ENCODE results near the gene SERPINB13.

SERPINB13 gene, protein sequence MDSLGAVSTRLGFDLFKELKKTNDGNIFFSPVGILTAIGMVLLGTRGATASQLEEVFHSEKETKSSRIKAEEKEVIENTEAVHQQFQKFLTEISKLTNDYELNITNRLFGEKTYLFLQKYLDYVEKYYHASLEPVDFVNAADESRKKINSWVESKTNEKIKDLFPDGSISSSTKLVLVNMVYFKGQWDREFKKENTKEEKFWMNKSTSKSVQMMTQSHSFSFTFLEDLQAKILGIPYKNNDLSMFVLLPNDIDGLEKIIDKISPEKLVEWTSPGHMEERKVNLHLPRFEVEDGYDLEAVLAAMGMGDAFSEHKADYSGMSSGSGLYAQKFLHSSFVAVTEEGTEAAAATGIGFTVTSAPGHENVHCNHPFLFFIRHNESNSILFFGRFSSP

DNA sequence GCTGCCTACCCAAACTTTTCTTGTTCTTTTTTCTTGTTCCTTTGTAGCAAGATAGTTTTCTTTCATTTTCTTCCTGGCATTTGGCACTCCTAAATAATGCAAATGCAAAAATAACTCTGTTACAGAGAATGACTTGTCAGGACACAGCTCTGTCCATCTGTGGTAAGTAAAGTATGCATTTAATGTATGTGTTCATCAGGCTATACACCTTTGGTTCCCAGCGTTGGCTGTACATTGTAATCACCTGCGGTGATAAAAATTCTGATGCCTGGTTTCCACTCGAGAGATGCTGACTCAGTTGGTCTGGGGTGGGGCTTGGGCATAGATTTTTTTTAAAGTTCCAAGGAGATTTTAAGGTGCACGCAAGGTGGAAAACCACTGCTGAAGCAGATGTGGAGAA lies at the start of gene SERPINB13:
Gene SERPINB13, plus strand, starts transcription at position 378 of the 400 bp plus-strand sequence. CDS start 1,325 bp downstream, outside the sequence.
- no peak for DNase-seq

DNA sequence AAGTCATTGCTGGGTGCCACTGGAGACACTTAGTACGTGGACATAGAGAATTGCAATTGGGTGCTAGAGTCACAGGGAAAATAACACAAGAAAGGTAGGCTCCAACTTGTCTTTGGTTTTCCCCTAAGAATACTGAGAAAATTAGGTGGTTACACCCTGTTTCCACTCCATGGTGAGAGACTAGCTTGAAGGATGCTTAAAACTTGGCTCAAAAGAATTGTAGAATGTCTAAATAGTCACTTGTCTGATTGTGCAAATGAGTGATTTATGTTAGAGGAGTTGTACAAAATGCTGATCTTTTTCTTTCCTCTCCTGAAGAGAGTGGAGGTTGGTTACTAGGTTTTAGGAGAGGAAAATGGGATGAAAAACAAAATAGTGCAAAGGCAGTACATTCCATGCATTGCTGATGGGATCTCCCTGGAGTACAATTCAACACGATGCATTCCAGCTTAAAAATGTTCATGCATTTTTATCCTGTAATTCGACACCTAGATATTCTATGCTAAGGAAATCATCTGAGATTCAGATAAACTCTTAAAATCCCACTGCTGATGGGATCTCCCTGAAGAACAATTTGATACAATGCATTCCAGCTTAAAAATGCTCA lies 47.1 kb upstream of the SERPINB13 start:
- no peak for DNase-seq

DNA sequence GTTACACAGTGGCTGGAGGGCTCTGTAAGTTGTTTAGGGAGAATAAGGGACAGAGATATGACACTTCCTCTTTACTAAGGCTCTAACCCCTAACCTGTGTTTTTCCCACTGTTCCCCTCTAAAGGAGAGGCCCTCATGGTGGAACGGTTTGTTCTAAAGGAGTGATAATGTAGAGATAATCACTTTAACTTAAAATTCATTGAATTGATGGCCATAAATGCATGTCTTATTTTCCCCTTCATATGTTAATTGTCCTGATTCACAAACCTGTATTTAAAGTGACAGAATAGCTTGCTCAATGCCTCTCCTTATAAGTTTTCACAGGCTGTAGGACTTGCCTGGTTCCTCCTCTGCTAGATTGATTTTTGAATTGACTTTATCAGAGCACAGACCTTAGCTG lies 45.1 kb upstream of the SERPINB13 start, which contains the start of gene SERPINB12:
Gene SERPINB12, plus strand, starts transcription at position 301 of the 400 bp plus-strand sequence. CDS start 13,791 bp downstream, outside the sequence.
- DNase-seq, result no peak

DNA sequence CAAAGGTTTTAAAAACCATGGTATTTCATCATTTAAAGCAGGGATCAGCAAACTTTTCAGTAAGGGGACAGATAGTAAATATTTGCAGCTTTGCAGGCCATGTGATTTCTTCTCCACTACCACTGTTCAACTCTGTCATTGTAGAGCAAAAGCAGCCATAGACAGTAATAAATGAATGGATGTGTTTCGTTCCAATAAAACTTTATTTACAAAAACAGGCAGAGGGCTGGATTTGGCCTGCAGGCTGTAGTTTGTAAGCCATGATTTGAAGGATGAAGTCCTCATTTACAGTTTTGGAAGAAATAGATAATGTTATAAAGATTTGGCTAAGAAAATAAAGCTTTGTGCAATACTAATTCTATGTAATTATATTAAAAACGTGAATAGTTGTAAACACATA lies 43.1 kb upstream of the SERPINB13 start:
- DNase-seq, result no peak

DNA sequence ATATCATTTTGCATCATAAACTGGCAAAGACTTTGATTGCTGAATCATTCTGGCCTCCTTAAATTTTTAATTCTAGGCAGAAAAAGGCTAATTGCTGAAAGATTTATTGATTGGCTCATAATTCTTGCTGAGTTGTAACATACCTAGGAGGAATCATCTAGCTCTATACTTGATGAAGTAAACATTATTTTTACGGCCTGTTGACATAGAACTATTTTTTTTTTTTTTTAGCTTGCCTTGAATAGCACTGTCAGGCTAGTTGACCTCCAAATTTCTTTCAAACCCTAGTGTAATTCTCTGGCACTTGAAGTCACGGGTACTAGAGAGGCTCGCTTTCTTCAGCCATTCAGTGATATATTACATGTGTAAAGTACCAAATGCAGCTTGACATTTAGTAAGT lies 42.1 kb upstream of the SERPINB13 start:
- no peak for DNase-seq

DNA sequence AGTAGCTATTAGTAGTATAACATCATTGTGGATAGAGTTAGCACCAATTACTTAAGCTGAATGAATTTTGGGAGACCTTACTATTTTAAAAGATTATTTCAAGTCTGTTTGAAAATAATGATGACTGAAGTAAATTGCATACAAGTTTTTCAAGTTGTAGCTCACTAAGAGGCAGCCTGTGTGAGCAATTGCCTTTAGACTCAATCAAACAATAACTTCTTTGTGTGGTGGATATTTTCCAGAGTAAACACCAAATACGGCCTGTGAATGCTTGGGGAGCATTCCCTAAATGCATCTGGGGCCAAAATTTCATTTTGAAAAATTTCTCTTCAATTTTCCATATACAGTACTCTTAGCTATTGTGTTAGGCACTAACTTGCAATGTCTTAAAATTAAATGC lies 37.1 kb upstream of the SERPINB13 start:
- DNase-seq, result no peak

DNA sequence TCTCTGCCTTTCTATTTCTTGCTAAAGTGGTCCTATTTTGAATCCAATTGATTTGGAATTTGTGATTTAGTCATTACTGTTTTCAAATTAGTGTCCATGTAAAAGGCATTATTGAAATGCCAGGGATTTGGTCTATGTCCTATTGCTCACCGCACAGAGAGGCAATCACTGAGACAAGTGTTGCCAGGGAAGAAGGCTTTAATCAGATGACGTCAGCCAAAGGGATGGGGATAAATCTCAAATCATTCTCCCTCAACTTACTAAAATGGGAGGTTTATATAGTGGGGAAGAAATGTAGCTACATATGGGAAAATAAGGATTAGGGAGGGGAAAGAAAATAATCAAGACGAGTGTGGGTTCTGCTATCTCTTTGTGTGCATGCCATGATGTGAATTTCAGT lies 35.4 kb upstream of the SERPINB13 start:
- DNase-seq, result no peak

DNA sequence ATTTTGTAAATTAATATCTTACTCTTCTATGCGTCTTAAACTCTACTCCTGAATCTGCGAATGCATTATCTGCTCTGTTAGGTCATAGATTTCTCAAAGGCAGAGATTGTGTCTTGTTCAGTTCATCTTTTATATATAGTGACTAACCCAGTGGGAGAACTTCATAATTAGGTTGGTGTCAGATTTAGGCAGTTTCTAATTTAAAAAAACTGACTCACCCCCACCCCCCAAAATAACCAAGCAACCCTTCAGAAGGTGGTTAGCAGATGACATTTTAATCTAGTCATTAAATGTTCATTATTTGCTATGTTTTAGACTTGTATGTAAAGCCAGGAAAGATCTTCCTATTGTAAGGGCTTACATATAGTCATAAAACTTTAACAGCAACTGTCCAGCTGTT lies 34.6 kb upstream of the SERPINB13 start:
- no peak for DNase-seq

DNA sequence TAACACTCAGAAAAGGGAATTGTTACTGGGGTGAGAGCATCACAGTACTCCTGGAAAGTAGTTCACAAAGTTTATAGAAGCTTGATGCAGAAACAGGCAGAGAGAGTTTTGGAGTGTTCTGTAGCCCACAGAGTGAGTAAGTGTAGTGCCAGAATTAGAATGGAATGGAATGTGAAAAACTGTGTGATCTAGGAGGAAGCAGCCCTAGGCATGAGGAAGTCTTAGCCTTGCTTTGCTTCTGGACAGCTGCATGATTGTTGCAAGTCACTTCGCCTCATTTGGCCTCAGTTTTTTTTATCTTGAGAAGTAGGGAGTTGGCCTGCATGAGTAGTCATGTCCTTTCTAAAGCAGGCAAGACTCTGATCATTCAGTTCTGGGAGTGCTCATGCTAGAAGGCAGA lies 34.1 kb upstream of the SERPINB13 start:
- no peak for DNase-seq

DNA sequence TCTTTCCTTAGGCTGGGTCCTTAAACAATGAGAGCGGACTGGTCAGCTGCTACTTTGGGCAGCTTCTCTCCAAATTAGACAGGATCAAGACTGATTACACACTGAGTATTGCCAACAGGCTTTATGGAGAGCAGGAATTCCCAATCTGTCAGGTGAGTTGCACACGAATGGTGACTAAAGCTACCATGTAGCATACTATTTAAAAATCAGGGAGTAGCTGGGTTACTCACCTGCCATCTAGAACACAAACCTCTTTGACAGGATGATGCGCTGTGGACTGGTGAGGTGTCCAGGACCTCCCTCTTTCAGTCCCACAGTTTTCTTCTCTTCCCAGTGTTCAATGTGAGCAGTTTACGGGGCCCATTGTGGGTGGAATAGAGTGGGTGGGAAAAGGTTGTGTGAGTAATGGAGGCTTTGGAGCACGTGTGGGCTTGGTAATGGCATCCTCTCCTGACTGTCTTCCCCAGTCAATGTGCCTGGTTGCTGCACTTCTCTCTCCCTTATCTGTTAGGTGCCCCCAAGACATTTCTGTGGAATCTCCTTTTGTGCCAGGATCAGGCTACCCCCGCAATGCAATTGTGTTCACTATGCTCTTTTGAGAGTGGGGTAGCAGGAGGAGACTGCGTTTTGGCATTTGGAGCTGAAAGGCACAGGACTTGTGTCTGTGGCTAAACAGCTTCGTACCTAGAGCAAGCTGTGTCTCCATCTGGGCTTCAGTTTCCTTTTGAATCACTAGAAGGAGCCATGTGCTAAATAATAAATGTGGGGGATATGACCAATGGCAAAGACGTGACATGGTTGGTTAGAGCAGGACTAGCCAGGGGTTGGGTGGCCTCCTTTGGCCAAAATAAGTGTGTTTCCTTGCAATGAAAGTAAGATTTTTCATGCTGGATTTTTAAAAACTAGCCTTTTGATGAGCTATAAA lies 27.3 kb upstream of the SERPINB13 start:
- no peak for DNase-seq

DNA sequence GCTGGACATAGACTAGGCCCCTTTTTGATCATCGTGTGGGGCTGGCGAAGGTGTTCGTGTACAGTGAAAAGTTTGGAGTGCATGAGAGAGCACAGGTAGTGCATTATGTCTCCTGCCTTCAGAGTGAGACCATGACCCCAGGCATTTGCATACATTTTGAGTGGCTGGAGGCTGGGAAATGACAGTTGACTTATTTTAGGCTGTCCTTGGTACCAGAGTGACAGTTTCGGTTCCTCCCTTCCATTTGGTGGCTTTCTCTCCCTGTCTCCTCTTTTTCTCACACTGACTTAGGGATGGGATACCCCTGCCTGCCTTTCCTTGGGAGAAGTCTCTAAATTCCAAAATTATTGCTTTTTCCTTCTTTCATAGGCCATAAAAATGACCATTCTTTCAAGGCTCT lies 24.9 kb upstream of the SERPINB13 start:
- no peak for DNase-seq

DNA sequence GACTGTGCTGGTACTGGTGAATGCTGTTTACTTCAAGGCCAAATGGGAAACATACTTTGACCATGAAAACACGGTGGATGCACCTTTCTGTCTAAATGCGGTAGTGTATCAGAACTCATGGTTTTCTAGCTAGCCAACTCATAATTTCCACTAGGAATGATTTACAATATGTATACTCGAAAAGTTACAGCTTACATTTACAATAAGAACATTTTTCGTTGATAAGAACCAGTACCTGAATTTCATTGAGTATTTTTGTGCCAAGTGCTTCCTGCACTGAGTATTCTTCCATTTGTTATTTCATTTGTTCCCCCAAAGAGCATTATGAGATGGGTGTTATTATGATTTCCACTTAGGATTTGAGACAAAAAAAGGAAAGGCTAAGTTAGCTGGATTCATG lies 23.1 kb upstream of the SERPINB13 start:
- DNase-seq, result no peak

DNA sequence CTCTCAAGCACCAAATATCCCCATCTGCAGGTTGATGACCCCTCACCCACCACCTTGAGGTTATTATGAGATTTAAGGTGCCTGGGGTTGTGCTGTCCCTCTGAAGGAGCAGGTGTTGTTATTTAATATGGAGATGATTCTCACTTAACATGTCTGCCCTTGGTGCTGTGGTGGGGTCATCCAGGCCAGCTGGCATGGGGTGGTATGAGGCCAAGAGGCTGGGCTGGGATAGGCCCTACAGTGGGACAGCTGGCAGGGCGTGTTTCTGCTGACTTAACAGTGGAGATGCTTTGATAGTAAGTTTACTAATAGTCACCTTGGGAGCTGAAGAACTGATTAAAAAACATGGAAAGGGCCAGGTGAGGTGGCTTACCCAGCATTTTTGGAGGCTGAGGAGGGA lies 22.6 kb upstream of the SERPINB13 start:
- no peak for DNase-seq

DNA sequence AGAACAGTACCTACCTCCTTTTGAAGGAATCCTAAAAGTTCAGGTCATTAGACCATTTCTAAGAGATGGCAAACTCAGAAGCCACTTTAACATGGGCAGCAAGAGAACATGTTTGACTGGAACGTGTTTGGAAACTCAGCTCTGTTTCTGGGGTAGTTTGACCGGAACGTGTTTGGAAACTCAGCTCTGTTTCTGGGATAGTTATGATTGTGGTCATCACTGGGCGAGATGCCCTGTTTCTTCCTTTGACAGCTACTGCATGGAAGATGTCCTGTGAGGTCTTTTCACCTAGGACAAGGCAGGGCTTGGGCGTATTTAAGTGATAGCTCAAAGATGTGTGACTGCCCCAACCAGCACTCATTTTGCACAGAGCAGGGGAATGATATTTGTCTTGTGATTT lies 19.9 kb upstream of the SERPINB13 start:
- no peak for DNase-seq

DNA sequence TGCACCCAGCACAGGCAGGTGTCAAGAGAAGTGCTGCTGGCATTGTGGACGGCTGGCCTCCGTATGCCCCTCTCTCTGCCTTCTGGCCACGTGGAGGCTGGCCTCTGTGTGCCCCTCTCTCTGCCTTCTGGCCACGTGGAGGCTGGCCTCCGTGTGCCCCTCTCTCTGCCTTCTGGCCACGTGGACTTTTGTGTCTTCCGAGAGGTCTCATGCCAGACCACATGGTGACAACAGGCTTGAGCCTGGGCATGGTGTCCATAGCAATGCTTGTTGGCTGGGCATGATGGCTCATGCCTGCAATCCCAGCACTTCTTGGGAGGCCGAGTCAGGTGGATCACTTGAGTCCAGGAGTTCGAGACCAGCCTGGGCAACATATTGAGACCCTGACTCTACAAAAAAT lies 19.3 kb upstream of the SERPINB13 start:
- no peak for DNase-seq

DNA sequence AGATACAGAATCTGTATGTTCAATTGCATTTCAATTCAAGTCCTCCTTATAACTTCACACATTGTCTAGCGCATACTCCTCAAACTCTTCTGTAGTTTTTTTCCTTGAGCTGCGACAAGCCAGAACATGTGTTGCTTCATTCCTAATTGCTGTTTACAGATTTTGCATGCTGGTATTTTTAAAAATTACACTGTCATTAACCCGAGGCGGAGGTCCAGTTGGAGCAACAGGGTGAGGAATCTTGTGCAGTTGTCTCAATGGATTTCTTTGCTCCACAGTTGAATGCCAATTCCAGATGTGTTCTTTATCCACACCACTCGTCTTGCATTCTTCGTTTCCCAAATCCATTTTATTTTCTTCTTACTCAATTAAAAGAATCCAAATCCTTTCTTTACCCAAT lies 16.4 kb upstream of the SERPINB13 start:
- no peak for DNase-seq

DNA sequence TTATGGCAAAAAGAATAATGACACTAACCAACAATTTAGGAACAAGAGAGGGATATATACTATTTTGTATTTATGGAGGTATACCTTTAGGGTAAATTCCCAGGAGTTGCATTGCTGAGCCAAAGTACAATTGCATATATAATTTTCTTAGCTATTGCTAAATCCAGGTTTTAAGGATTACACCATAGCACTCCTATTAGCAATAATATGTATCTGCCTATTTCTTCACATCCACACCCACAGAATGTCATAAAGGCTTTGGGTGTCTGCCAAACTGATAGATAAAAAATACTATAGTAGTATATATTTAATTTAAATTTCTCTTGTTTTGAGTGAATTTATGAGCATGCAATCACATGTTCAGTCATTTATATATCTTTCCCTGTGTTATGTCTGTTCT lies 11.5 kb upstream of the SERPINB13 start:
- DNase-seq, result no peak

DNA sequence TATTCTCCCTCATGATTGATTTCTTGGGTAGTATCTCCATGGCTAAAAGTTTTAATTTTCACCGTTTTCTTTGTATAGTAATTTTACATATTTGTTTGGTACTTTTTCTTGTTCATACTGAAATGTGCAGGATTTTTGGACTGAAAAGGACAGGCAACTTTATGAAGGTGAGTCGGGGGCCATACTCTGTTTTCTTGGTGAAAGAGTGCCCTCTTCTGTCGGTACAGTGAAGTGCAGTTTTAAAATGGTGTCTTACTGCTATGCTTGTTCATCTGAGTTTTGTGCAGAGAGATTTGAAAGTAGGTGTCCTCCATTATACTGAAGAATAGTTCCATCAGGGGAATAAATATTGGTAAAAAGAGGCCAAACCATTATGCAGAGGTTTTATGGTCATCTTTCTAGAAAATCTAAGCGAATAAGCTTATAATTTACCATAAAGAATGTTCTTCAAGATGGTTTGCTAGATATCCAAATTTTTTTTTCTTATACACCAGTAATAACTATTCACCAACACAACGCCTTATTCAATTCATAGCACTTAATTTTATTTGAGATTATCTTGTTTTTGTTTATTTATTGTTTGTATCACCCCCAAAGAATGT lies 8.7 kb upstream of the SERPINB13 start:
- DNase-seq, result no peak

DNA sequence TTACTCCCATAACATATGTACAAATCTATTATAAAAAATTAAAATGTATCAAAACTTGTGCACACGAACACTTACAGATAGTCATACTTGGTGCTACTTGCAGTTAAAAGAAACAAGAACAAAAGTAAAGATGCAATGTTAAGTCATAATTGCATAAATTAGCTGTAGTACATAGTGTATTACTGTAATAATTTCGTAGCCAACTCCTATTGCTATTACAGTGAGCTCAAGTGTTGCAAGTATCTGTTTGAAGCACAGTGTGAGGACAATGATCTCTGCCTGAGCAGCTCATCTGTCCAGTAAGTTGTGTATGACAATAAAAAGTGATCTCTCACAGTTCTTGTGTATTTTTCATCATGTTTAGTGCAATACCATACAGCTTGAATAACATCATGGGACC lies 7.5 kb upstream of the SERPINB13 start:
- no peak for DNase-seq

DNA sequence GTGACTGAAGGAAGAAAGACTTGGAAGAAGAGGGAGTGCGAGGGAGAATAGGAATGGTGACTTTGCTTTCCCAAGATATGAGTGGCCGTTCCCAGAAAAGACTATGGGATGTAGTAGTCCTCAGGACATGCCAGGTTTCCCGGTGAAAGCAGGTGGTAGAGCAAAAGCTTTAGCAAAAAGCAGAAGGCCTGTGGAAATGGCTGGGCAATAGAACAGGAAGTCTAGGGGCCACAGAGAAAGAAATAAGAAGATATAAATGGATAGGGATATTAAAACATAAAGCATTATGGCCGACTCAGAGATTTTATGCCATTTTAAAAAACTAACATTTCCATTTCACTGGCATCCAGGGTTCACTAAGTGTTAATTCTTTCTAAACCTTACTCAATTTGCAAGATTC lies 1.2 kb upstream of the SERPINB13 start:
- no peak for DNase-seq

DNA sequence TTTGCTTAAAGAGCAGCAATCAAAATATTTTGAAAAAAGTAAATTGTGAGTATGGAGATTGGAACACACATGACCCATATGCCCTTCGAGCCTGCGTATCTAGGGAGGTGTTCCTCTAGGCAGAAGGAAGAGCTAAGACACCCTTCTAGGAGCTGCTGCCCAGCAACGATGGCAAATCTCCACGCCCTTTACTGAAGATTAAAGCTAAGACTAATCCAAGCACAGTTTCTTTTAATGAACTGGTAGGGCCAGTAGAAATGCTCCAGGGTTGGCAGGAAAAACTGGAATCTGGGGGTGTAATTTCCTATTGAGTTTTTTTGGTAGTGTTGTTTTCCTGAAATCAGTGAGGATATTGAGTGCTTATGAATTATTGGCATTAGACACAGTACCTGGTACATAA lies 712 bp upstream of the SERPINB13 start:
- DNase-seq, result no peak

DNA sequence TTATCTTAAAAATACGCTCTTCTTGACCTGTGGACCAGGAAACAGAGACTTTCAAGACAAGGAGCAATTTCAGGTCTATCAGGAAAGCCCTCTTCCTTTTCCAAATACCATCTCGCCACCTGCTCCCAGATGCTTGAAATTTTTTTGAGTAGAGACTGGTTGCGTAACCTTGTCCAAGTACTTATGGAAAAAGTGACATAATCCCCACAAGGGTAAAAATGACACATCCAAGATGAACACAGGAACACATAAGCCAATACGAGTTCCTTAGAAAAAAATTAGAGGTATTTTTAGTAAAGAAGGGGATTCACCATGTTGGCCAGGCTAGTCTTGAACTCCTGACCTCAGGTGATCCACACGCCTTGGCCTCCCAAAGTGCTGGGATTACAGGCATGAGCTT lies 1.8 kb downstream of the SERPINB13 start:
- no peak for DNase-seq

DNA sequence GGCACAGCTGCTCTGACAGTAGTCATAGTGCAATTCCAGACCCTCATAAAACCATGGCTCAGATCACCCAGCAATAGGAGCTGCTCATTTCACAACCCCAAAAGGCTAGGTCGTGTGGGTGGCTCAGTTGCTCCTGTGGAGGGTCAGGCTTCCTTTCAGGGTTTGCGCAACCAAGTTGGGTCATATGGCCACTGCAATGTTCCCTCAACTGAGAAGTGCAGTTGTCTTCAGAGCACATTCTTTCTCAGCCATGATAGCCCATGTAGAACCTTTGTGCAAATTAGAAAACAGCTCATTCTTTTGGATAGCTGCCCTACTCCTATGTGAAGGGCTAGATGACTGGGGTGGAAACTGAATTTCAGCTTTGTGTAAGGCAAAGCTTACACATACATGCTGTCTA lies 3.2 kb downstream of the SERPINB13 start:
- no peak for DNase-seq

Measured in CD4-positive, alpha-beta T cell treated with Interleukin-17A for 4 hours (primary cell).